ENCODE measurements around the gene NUP50.

The NUP50 gene
- long read RNA-seq, donor 1, full-length matches to known transcripts = 15 of 20 reads
- long read RNA-seq, donor 1, partial matches to known transcripts = 5 of 20 reads
- long read RNA-seq, donor 1, other reads (novel, unspliced or antisense) = 0 of 20 reads
- long read RNA-seq, donor 2, full-length matches to known transcripts = 5 of 5 reads
- long read RNA-seq, donor 2, partial matches to known transcripts = 0 of 5 reads
- long read RNA-seq, donor 2, other reads (novel, unspliced or antisense) = 0 of 5 reads
- long read RNA-seq, donor 3, full-length matches to known transcripts = 4 of 4 reads
- long read RNA-seq, donor 3, partial matches to known transcripts = 0 of 4 reads
- long read RNA-seq, donor 3, other reads (novel, unspliced or antisense) = 0 of 4 reads
- long read RNA-seq, donor 4, full-length matches to known transcripts = 8 of 15 reads
- long read RNA-seq, donor 4, partial matches to known transcripts = 7 of 15 reads
- long read RNA-seq, donor 4, other reads (novel, unspliced or antisense) = 0 of 15 reads
- long read RNA-seq, donor 5, full-length matches to known transcripts = 7 of 7 reads
- long read RNA-seq, donor 5, partial matches to known transcripts = 0 of 7 reads
- long read RNA-seq, donor 5, other reads (novel, unspliced or antisense) = 0 of 7 reads
- long read RNA-seq, donor 6, full-length matches to known transcripts = 8 of 18 reads
- long read RNA-seq, donor 6, partial matches to known transcripts = 10 of 18 reads
- long read RNA-seq, donor 6, other reads (novel, unspliced or antisense) = 0 of 18 reads
- long read RNA-seq, donor 7, full-length matches to known transcripts = 17 of 44 reads
- long read RNA-seq, donor 7, partial matches to known transcripts = 27 of 44 reads
- long read RNA-seq, donor 7, other reads (novel, unspliced or antisense) = 0 of 44 reads
- long read RNA-seq, donor 8, full-length matches to known transcripts = 17 of 17 reads
- long read RNA-seq, donor 8, partial matches to known transcripts = 0 of 17 reads
- long read RNA-seq, donor 8, other reads (novel, unspliced or antisense) = 0 of 17 reads

- peak; percentile 97 for DNase-seq
These were observed at the start of gene NUP50 for GRCh38 chr22:45163451-45164269. Gene NUP50, plus strand, starts transcription at chr22:45163925. Its CDS starts 4,253 bp downstream, at chr22:45168178.

- DNase-seq = no peak
These were observed 43.3 kb upstream of the NUP50 start for GRCh38 chr22:45120440-45120839.

- no peak for DNase-seq
These were observed 42.8 kb upstream of the NUP50 start for GRCh38 chr22:45120931-45121330.

- DNase-seq = no peak
These were observed 39.4 kb upstream of the NUP50 start for GRCh38 chr22:45124176-45124847.

- no peak for DNase-seq
These were observed 38.5 kb upstream of the NUP50 start for GRCh38 chr22:45125188-45125587.

- no peak for DNase-seq
These were observed 35.9 kb upstream of the NUP50 start for GRCh38 chr22:45127866-45128265.

GRCh38 chr22:45129703-45130524, 33.8 kb upstream of the NUP50 start:
- DNase-seq = no peak

GRCh38 chr22:45130891-45131290, 32.8 kb upstream of the NUP50 start:
- no peak for DNase-seq

GRCh38 chr22:45131749-45132148, 32.0 kb upstream of the NUP50 start:
- no peak for DNase-seq

- DNase-seq = no peak
These were observed 29.4 kb upstream of the NUP50 start for GRCh38 chr22:45134313-45134712.

- no peak for DNase-seq
These were observed 27.1 kb upstream of the NUP50 start for GRCh38 chr22:45136594-45136993.

GRCh38 chr22:45139693-45140092, 24.0 kb upstream of the NUP50 start:
- DNase-seq = no peak

- no peak for DNase-seq
These were observed 21.3 kb upstream of the NUP50 start for GRCh38 chr22:45142376-45142775.

- DNase-seq = no peak
These were observed 18.8 kb upstream of the NUP50 start for GRCh38 chr22:45144916-45145315.

GRCh38 chr22:45149671-45150070, 14.1 kb upstream of the NUP50 start:
- DNase-seq = no peak

- DNase-seq = no peak
These were observed 13.6 kb upstream of the NUP50 start for GRCh38 chr22:45150139-45150538.

- DNase-seq = no peak
These were observed 12.2 kb upstream of the NUP50 start for GRCh38 chr22:45151503-45151902.

GRCh38 chr22:45154383-45154782, 9.3 kb upstream of the NUP50 start:
- DNase-seq = no peak

- no peak for DNase-seq
These were observed 8.5 kb upstream of the NUP50 start for GRCh38 chr22:45155050-45155840.

- DNase-seq = no peak
These were observed 5.8 kb upstream of the NUP50 start for GRCh38 chr22:45157907-45158306.

All from right kidney (tissue), 9 donors.